OCI-LY1 (cell line): ENCODE measurements around the gene THSD7A.

ENCODE experiments used
- H2AFZ ChIP-seq: fragments of 200-600 bp; sonication (generic), shearing (Covaris generic); 2 replicates; pipeline ENCODE4 v1.6.0; 2014; ENCODE audit warnings: antibody characterized with exemption, mild to moderate bottlenecking, low read length
- H3F3A ChIP-seq: fragments of 200-600 bp; sonication (generic), shearing (Covaris generic); 2 replicates; pipeline ENCODE4 v1.6.0; 2014; ENCODE audit warnings: mild to moderate bottlenecking, antibody characterized with exemption, low read length, moderate library complexity; ENCODE audit not compliant: insufficient read depth
- H3K27ac ChIP-seq: fragments of 200-600 bp; sonication (generic); 2 replicates; pipeline ENCODE4 v1.5.1; 2014; ENCODE audit warnings: low read length, mixed run types, mild to moderate bottlenecking, low read depth; ENCODE audit not compliant: poor library complexity, severe bottlenecking
- H3K27me3 ChIP-seq: fragments of 200-600 bp; sonication (generic); 2 replicates; pipeline ENCODE4 v1.6.0; 2014; ENCODE audit warnings: antibody characterized with exemption, mild to moderate bottlenecking, low read length, moderate library complexity; ENCODE audit not compliant: insufficient read depth
- H3K36me3 ChIP-seq: fragments of 200-600 bp; sonication (generic); 2 replicates; pipeline ENCODE4 v1.6.1; 2014; ENCODE audit warnings: mild to moderate bottlenecking, antibody characterized with exemption, low read length, moderate library complexity, mixed read lengths; ENCODE audit not compliant: insufficient read depth
- H3K4me1 ChIP-seq: fragments of 200-600 bp; sonication (generic); 2 replicates; pipeline ENCODE4 v1.5.1; 2014; ENCODE audit warnings: mild to moderate bottlenecking, low read length, moderate library complexity; ENCODE audit not compliant: insufficient read depth, severe bottlenecking
- H3K4me2 ChIP-seq: fragments of 200-600 bp; sonication (generic), shearing (Covaris generic); 2 replicates; pipeline ENCODE4 v1.6.1; 2014; ENCODE audit warnings: low read length
- H3K4me3 ChIP-seq: fragments of 200-600 bp; sonication (generic); 2 replicates; pipeline ENCODE4 v1.5.1; 2014; ENCODE audit warnings: low read length, low read depth, mild to moderate bottlenecking, mixed read lengths; ENCODE audit not compliant: poor library complexity, severe bottlenecking
- H3K79me2 ChIP-seq: fragments of 200-600 bp; shearing (Covaris generic); 2 replicates; pipeline ENCODE4 v1.6.1; 2016; ENCODE audit warnings: mixed run types, low read length, mixed read lengths; ENCODE audit not compliant: insufficient read depth
- H3K9ac ChIP-seq: fragments of 200-600 bp; sonication (generic), shearing (Covaris generic); 2 replicates; pipeline ENCODE4 v1.6.1; 2014; ENCODE audit warnings: mild to moderate bottlenecking, low read length, mixed read lengths
- H3K9me2 ChIP-seq: fragments of 200-600 bp; sonication (generic), shearing (Covaris generic); 2 replicates; pipeline ENCODE4 v1.6.1; 2014; ENCODE audit warnings: low read depth, mild to moderate bottlenecking, low read length, mixed read lengths
- H3K9me3 ChIP-seq: fragments of 200-600 bp; shearing (Covaris generic); 2 replicates; pipeline ENCODE4 v1.6.1; 2014; ENCODE audit warnings: low read length, mixed read lengths
- H4K20me1 ChIP-seq: fragments of 200-600 bp; sonication (generic), shearing (Covaris generic); 2 replicates; pipeline ENCODE4 v1.6.0; 2016; ENCODE audit warnings: mild to moderate bottlenecking, low read length; ENCODE audit not compliant: insufficient read depth
- EZH2 ChIP-seq: fragments of 200-600 bp; sonication (generic), shearing (Covaris generic); IDR thresholded peaks from 2 replicates; pipeline ENCODE4 v1.8.0; 2017; ENCODE audit warnings: borderline replicate concordance, mixed run types, mild to moderate bottlenecking, antibody characterized with exemption, low read length, moderate library complexity, mixed read lengths
- TF ChIP-seq, protein P1 (sequence below): fragments of 200-600 bp; sonication (generic), shearing (Covaris generic); IDR thresholded peaks from 2 replicates; pipeline ENCODE4 v1.5.1; 2017; ENCODE audit warnings: mild to moderate bottlenecking, antibody characterized with exemption, low read length, moderate library complexity, mixed read lengths

The THSD7A gene

GRCh38 chr7:11486271-11486670 is 345.7 kb downstream of the THSD7A start:
- no peak overlapping the region for H3K9ac ChIP-seq
- H3K27me3 ChIP-seq, result no peaks in the 10 kb centered on the region
- H3K9me3 ChIP-seq, result no peaks in the 10 kb centered on the region
- H3K4me3 ChIP-seq, result no peak overlapping the region
- H4K20me1 ChIP-seq, result no peaks in the 10 kb centered on the region
- no peak overlapping the region for H3K27ac ChIP-seq
- H3K79me2 ChIP-seq, result no peaks in the 10 kb centered on the region
- TF ChIP-seq, protein P1, sequence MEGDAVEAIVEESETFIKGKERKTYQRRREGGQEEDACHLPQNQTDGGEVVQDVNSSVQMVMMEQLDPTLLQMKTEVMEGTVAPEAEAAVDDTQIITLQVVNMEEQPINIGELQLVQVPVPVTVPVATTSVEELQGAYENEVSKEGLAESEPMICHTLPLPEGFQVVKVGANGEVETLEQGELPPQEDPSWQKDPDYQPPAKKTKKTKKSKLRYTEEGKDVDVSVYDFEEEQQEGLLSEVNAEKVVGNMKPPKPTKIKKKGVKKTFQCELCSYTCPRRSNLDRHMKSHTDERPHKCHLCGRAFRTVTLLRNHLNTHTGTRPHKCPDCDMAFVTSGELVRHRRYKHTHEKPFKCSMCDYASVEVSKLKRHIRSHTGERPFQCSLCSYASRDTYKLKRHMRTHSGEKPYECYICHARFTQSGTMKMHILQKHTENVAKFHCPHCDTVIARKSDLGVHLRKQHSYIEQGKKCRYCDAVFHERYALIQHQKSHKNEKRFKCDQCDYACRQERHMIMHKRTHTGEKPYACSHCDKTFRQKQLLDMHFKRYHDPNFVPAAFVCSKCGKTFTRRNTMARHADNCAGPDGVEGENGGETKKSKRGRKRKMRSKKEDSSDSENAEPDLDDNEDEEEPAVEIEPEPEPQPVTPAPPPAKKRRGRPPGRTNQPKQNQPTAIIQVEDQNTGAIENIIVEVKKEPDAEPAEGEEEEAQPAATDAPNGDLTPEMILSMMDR, result no peak
- TF ChIP-seq EZH2, result no peak
- no peaks in the 10 kb centered on the region for H3F3A ChIP-seq
- H3K4me1 ChIP-seq, result peaks cover 7% of the 10 kb centered on the region
- no peak overlapping the region for H2AFZ ChIP-seq
- no peak overlapping the region for H3K4me2 ChIP-seq
- no peaks in the 10 kb centered on the region for H3K36me3 ChIP-seq
- no peaks in the 10 kb centered on the region for H3K9me2 ChIP-seq

DNA sequence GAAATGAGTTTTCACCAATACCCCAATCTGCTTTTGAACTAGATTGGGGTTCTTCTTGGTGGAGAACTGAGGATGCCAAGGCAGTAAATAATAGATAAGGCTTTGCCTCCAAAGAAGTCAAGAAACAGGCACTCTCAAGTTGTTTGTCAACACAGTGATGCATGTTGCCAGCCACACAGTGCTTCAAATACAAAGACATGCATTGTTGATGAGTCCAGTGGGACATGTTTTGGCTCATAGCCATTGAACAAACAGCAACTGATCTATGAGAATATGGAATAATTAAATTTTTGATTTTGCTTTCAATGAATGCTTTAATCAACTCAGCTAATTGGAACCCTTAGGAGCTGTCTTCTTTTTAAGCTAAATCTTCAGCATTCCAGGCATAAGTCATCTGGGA is 346.4 kb downstream of the THSD7A start:
- no peaks in the 10 kb centered on the region for H3K36me3 ChIP-seq
- H3K79me2 ChIP-seq, result no peaks in the 10 kb centered on the region
- no peak overlapping the region for H3K9ac ChIP-seq
- H2AFZ ChIP-seq, result no peak overlapping the region
- H3F3A ChIP-seq, result no peaks in the 10 kb centered on the region
- H3K27ac ChIP-seq, result no peak overlapping the region
- H3K9me2 ChIP-seq, result no peaks in the 10 kb centered on the region
- peaks cover 7% of the 10 kb centered on the region for H3K4me1 ChIP-seq
- TF ChIP-seq, protein P1, result no peak
- TF ChIP-seq EZH2, result no peak
- no peaks in the 10 kb centered on the region for H4K20me1 ChIP-seq
- no peak overlapping the region for H3K4me3 ChIP-seq
- H3K4me2 ChIP-seq, result no peak overlapping the region
- no peaks in the 10 kb centered on the region for H3K27me3 ChIP-seq
- H3K9me3 ChIP-seq, result no peaks in the 10 kb centered on the region

GRCh38 chr7:11480143-11480542 is 351.9 kb downstream of the THSD7A start:
- Histone ChIP-seq H3K9me2 (no peaks in the 10 kb centered on the region), H4K20me1 (no peaks in the 10 kb centered on the region), H3K9me3 (no peaks in the 10 kb centered on the region), H3K4me2 (no peak overlapping the region), H2AFZ (0 out of 2 replicates have a peak overlapping the region, but pooled peaks have one; percentile 60), H3K4me3 (no peak overlapping the region), H3K27ac (no peak overlapping the region), H3K4me1 (peaks cover 11% of the 10 kb centered on the region), H3K27me3 (no peaks in the 10 kb centered on the region), H3K9ac (no peak overlapping the region), H3F3A (no peaks in the 10 kb centered on the region), H3K36me3 (no peaks in the 10 kb centered on the region), H3K79me2 (no peaks in the 10 kb centered on the region)
- TF ChIP-seq, protein P1, result no peak
- no peak for TF ChIP-seq EZH2
